GM19025 (cell line): ENCODE measurements around the gene TPSB2.
"Not testable (repeated sequence)": the region's sequence is repeated elsewhere in the genome, so short reads cannot be mapped to it uniquely, and the experiment has no call there.

ENCODE experiments used
- ATAC-seq: cut with Tn5 transposase; IDR thresholded peaks from one replicate; pipeline ENCODE4 v1.9.1; 2021; ENCODE audit warnings: mild to moderate bottlenecking, low read depth, moderate library complexity; ENCODE audit not compliant: unreplicated experiment

The TPSB2 gene

GRCh38 chr16:1189455-1189854 is 40.5 kb downstream of the TPSB2 start:
- no peak for ATAC-seq

GRCh38 chr16:1188432-1189189 is 41.4 kb downstream of the TPSB2 start:
- ATAC-seq = no peak

- not testable (repeated sequence) for ATAC-seq
Observed at GRCh38 chr16:1185460-1186207, 44.4 kb downstream of the TPSB2 start.

GRCh38 chr16:1184980-1185379 is 45.0 kb downstream of the TPSB2 start:
- ATAC-seq = no peak

GRCh38 chr16:1184156-1184868 is 45.7 kb downstream of the TPSB2 start:
- ATAC-seq = no peak

- ATAC-seq = no peak
Observed at GRCh38 chr16:1182950-1183907, 46.8 kb downstream of the TPSB2 start.

GRCh38 chr16:1182316-1182671 is 47.7 kb downstream of the TPSB2 start:
- no peak for ATAC-seq

- ATAC-seq = no peak
Observed at GRCh38 chr16:1181404-1182315, 48.3 kb downstream of the TPSB2 start.

GRCh38 chr16:1180549-1181403 is 49.2 kb downstream of the TPSB2 start:
- ATAC-seq = no peak
